ENCODE results near the gene VMAC.

Gene VMAC

DNA sequence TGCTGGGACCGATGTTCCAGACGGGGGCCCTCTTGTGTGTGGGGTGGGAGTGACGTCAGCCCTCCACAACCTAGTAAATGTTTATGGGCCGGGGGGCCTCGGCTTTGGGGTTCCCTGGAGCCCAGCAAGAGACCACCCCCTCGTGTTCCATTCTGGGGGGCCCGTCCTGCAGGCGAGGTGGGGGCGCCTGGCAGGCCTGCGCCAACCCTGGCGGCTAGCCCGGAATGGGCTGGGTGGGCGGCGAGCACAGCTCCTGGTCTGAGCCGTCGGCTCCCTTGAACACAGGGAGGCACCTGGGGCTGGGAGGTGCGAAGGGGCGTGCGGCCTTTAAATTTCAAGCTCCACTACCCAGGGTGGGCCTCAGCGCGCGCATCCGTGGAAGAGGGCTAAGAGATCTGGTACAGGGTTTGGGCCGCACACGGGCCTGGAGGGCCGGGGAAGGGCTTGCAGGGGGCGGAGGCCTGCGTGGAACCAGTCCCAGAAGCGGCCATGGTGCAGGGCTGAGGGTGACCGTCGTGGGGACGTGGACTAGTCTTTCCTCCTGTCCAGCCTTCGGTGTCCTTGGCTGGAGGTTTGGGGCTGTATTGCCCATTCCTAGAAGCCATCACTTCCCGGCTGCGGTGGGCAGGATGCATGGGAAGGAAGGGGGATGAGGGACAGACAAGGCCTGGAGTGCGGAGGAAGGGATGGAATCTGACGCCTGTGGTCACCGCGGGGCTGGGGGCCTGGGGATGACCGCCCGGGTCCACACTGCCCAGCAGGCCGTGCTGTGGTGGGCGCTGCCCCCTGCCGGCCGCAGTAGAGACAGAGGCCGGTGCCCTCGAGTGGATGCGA lies 12.5 kb upstream of the VMAC start:
- TF ChIP-seq, protein P1, sequence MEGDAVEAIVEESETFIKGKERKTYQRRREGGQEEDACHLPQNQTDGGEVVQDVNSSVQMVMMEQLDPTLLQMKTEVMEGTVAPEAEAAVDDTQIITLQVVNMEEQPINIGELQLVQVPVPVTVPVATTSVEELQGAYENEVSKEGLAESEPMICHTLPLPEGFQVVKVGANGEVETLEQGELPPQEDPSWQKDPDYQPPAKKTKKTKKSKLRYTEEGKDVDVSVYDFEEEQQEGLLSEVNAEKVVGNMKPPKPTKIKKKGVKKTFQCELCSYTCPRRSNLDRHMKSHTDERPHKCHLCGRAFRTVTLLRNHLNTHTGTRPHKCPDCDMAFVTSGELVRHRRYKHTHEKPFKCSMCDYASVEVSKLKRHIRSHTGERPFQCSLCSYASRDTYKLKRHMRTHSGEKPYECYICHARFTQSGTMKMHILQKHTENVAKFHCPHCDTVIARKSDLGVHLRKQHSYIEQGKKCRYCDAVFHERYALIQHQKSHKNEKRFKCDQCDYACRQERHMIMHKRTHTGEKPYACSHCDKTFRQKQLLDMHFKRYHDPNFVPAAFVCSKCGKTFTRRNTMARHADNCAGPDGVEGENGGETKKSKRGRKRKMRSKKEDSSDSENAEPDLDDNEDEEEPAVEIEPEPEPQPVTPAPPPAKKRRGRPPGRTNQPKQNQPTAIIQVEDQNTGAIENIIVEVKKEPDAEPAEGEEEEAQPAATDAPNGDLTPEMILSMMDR (conservative IDR thresholded peaks at IDR 0.05), result peak; percentile 42
- no peak overlapping the region for H3K27ac ChIP-seq

DNA sequence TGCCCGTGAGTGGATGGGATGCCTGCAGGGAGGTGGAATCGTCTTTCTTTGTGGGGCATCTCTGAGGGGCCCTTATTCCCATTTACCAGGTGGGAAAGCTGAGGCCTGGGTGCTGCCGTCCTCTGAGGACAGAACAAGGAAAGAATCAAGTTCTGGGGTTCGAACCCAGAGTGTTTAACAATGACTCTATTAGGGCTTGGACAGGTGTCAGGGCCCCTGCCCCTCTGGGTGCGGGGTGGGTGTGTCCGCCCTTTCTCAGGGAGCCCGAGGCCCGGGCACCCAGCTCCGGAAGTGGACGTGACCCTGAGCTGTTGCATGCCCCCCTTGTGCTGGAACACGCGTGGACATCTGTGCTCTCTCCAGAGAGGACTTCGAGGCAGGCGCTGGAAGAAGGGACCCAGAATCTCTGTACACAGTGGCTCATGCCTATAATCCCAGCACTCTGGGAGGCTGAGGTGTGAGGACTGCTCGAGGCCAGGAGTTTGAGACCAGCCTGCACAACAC lies 11.8 kb upstream of the VMAC start:
- no peak overlapping the region for H3K27ac ChIP-seq
- TF ChIP-seq, protein P1 (conservative IDR thresholded peaks at IDR 0.05), result 0 out of 2 replicates have a peak, but pooled peaks have one; percentile 5

DNA sequence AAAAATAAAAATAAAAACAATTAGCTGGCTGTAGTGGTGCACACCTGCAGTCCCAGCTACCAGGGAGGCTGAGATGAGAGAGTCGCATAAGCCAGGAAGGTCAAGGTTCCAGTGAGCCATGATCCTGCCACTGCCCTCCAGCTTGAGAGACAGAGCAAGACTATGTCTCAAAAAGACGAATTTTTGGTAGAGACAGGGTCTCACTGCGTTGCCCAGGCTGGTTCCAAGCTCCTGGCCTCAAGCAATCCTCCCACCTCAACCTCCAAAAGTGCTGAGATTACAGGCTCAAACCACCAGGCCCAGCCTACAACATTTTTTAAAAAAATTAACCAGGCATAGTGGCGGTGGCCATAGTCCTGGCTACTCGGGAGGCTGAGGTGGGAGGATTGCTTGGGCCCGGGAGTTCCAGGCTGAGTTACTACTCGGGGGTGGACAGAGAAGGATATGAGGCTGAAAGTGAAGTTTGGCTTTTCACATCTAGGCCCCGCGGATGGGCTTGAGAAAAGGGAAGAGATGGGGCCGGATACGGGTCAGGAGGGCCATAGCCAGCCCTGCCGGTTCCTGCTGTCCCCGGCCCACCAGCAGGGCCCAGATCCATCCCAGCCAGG lies 11.3 kb upstream of the VMAC start:
- TF ChIP-seq, protein P1 (conservative IDR thresholded peaks at IDR 0.05), result no peak

DNA sequence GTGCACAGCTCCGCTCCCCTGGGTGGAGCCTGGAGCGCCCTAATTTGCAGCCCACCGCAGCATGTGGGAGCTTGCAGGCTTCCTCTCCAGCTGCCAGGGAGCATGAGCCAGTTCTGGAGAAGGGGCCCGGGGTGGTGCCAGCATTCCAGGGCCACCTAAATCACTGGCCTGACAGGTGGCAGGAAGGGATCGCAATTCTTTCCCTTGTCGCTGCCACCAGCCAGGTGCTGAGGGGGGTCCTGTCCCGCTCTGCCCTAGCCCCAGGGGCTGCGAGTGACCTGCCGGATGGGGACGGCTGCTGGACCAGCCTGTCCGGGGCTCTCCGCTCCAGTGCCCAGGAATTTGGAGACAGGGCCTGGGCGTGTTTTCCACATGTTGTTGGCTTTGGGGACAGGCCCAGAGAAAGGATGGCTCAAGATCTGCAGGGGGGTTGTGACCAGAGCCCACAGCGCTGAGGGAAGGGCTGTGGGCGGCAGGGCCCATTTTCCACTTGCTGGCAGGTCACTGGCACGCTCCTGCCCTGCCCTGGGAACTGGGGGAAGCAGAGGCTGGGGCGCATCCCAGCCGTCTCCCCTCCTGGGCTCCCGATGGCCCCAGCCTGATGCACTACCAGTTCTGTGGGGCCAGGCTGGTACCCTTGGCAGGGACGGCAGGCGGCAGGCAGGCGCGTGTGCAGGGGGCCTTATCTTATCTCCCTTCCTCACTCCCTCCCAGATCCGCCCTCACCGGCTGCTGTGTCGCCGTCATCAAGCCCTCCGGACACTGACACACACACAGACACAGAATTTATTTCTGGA lies 10.6 kb upstream of the VMAC start:
- TF ChIP-seq, protein P1 (conservative IDR thresholded peaks at IDR 0.05), result no peak
- no peak overlapping the region for H3K27ac ChIP-seq

More for the DNA sequence above, 11.3 kb upstream of the VMAC start:
- H3K27ac ChIP-seq, result no peak overlapping the region

DNA sequence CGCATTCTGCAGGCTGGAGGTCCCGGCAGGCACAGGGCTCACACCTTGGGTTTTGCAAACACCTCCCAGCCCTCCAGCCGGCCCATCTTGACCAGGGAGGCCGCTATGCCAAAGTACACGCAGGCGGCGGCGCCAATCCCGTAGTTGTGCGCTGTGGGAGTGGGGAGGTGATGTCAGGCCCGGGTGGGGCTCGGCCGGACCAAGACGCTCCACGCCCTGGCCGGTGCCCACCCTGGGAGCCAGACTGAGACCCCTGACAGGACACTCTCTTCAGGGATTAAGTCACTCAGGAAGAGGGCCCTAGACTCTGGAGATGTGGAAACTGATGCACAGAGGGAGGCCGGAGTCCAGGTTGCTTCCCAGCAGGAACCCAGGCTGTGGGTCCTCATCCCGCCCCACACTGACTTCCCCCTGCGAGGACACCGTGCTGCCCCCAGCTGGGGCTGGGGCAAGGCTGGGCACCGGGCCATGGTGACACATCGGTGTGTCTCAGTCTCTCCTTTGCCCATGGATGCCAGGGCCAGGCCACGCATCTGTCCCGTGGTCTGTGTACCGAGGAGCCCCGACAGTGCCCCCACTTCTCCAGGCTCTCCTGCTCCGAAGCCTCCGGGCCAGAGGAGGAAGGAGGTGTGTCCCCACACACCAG lies 9.8 kb upstream of the VMAC start:
- no peak overlapping the region for H3K27ac ChIP-seq
- TF ChIP-seq, protein P1 (conservative IDR thresholded peaks at IDR 0.05), result no peak

DNA sequence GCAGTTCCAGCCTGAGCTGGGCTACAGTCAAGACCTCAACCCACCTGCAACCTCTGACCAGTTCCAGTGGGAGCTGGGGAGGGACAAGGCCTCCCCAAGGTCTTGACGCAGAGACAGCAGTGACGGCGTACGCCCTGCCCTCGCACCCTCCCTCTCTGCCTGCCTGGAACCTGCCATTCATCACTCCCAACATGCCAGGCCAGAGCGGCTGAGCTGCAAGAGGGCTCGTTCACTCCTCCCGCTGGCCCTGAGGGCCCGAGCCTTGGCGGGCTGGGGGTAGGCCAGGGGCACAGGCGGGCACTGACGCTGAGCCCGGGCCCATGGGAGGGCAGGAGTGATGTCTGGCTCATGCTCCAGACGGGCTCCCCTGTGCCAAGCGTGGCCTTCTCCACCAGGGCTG lies 9.3 kb upstream of the VMAC start:
- TF ChIP-seq, protein P1 (conservative IDR thresholded peaks at IDR 0.05), result no peak
- no peak overlapping the region for H3K27ac ChIP-seq

Measured in VCaP (cell line).